PC-3 (cell line): ENCODE results near the gene PIRT.
"Not testable (repeated sequence)": the region's sequence is repeated elsewhere in the genome, so short reads cannot be mapped to it uniquely, and the experiment has no call there.

Source experiments
- CTCF ChIP-seq: fragments of 300-600 bp; sonication (generic); conservative IDR thresholded peaks from 2 replicates; pipeline ENCODE4 v1.5.1; 2017; ENCODE audit warnings: antibody characterized with exemption, low read depth, mild to moderate bottlenecking, low read length
- EZH2 ChIP-seq: fragments of 300-600 bp; sonication (generic); IDR thresholded peaks from one replicate; pipeline ENCODE4 v1.6.1; 2017; ENCODE audit warnings: antibody characterized with exemption, mild to moderate bottlenecking, low read length; ENCODE audit not compliant: unreplicated experiment
- EZH2phosphoT487 ChIP-seq: fragments of 300-600 bp; sonication (generic); IDR thresholded peaks from 2 replicates; pipeline ENCODE4 v1.6.1; 2018; ENCODE audit warnings: mild to moderate bottlenecking, antibody characterized with exemption, low read length, borderline replicate concordance

GRCh38 chr17:10846636-10847035, 8.7 kb upstream of the PIRT start:
- TF ChIP-seq CTCF, EZH2phosphoT487, EZH2: not testable (repeated sequence)
